Mesenchymal stem cell (in vitro differentiated cells and primary cell): ENCODE results near the gene NRG4.
"Not testable (repeated sequence)": the region's sequence is repeated elsewhere in the genome, so short reads cannot be mapped to it uniquely, and the experiment has no call there.

Source experiments
- DNase-seq: peaks from one replicate; pipeline ENCODE4 v3.0.0-alpha.2; 2013
- H2AFZ ChIP-seq: one replicate; pipeline ENCODE4 v1.6.1; 2013; ENCODE audit warnings: low read depth, mild to moderate bottlenecking, control low read depth, inconsistent platforms, low read length, moderate library complexity
- H2AK5ac ChIP-seq: 2 replicates; pipeline ENCODE4 v1.6.1; 2013; ENCODE audit warnings: low read length, moderate library complexity, mild to moderate bottlenecking, inconsistent platforms; ENCODE audit not compliant: severe bottlenecking
- H2BK120ac ChIP-seq: one replicate; pipeline ENCODE4 v1.6.1; 2013; ENCODE audit warnings: low read depth, mild to moderate bottlenecking, inconsistent platforms, low read length, moderate library complexity
- H2BK12ac ChIP-seq, 2 experiments: one replicate each; pipeline ENCODE4 v1.6.1; 2013; ENCODE audit warnings: inconsistent platforms in 2 of 2, low read length in 2 of 2, mild to moderate bottlenecking in 2 of 2, moderate library complexity in 2 of 2, control low read depth in 1 of 2
- H2BK15ac ChIP-seq: one replicate; pipeline ENCODE4 v1.6.1; 2013; ENCODE audit warnings: mild to moderate bottlenecking, low read depth, inconsistent platforms; ENCODE audit not compliant: poor library complexity, severe bottlenecking
- H2BK5ac ChIP-seq: 2 replicates; pipeline ENCODE4 v1.6.1; 2013; ENCODE audit warnings: low read depth, mild to moderate bottlenecking, low read length, control low read depth, inconsistent platforms; ENCODE audit not compliant: poor library complexity, severe bottlenecking
- H3K14ac ChIP-seq, 2 experiments: one replicate each; pipeline ENCODE4 v1.6.1; 2013; ENCODE audit warnings: inconsistent platforms in 2 of 2, low read length in 2 of 2, control low read depth in 1 of 2, mild to moderate bottlenecking in 1 of 2, moderate library complexity in 1 of 2
- H3K18ac ChIP-seq, 2 experiments: one replicate each; pipeline ENCODE4 v1.6.1; 2013; ENCODE audit warnings: inconsistent platforms in 2 of 2, low read length in 2 of 2, control low read depth in 1 of 2, low read depth in 1 of 2, mild to moderate bottlenecking in 1 of 2
- H3K23ac ChIP-seq, 2 experiments: one replicate each; pipeline ENCODE4 v1.6.1; 2013; ENCODE audit warnings: inconsistent platforms in 2 of 2, low read length in 2 of 2, mild to moderate bottlenecking in 2 of 2, moderate library complexity in 2 of 2, control low read depth in 1 of 2
- H3K27ac ChIP-seq: 2 replicates; pipeline ENCODE4 v1.5.1; 2013; ENCODE audit warnings: mild to moderate bottlenecking, moderate library complexity, low read length, control low read depth, inconsistent platforms; ENCODE audit not compliant: poor library complexity, severe bottlenecking
- H3K27me3 ChIP-seq, 2 experiments: 2 replicates each; pipeline versions ENCODE4 v1.6.1 to v1.7.0; 2013; ENCODE audit warnings: low read length in 2 of 2, mild to moderate bottlenecking in 2 of 2, moderate library complexity in 2 of 2, control low read depth in 1 of 2, inconsistent platforms in 1 of 2; ENCODE audit not compliant: control insufficient read depth in 1 of 2, insufficient read depth in 1 of 2
- H3K36me3 ChIP-seq, 2 experiments: 2 replicates each; pipeline versions ENCODE4 v1.6.1 to v1.7.0; 2013; ENCODE audit warnings: low read length in 2 of 2, control low read depth in 1 of 2, inconsistent platforms in 1 of 2, low read depth in 1 of 2, mild to moderate bottlenecking in 1 of 2; ENCODE audit not compliant: insufficient read depth in 2 of 2, control insufficient read depth in 1 of 2
- H3K4ac ChIP-seq, 2 experiments: one replicate each; pipeline ENCODE4 v1.6.1; 2013; ENCODE audit warnings: inconsistent platforms in 2 of 2, low read length in 2 of 2, mild to moderate bottlenecking in 2 of 2, moderate library complexity in 2 of 2, control low read depth in 1 of 2, low read depth in 1 of 2
- H3K4me1 ChIP-seq: 2 replicates; pipeline ENCODE4 v1.6.1; 2013; ENCODE audit warnings: low read depth, low read length, control low read depth; ENCODE audit not compliant: control insufficient read depth, insufficient read depth
- H3K4me2 ChIP-seq: 2 replicates; pipeline ENCODE4 v1.6.1; 2013; ENCODE audit warnings: low read length, mild to moderate bottlenecking, inconsistent platforms; ENCODE audit not compliant: poor library complexity, severe bottlenecking
- H3K4me3 ChIP-seq, 2 experiments: 2 replicates each; pipeline versions ENCODE4 v1.5.1 to v1.7.0; 2013; ENCODE audit warnings: low read length in 2 of 2, mild to moderate bottlenecking in 2 of 2, control low read depth in 1 of 2, low read depth in 1 of 2; ENCODE audit not compliant: insufficient read depth in 1 of 2
- H3K79me1 ChIP-seq: replicated peaks from 2 replicates; pipeline ENCODE4 v1.6.1; 2013; ENCODE audit warnings: mild to moderate bottlenecking, control low read depth, low read length, inconsistent platforms; ENCODE audit not compliant: poor library complexity, severe bottlenecking
- H3K9ac ChIP-seq: 2 replicates; pipeline ENCODE4 v1.7.0; 2013; ENCODE audit warnings: mild to moderate bottlenecking, low read length, moderate library complexity
- H3K9me3 ChIP-seq: 2 replicates; pipeline ENCODE4 v1.7.0; 2013; ENCODE audit warnings: mild to moderate bottlenecking, low read length; ENCODE audit not compliant: control insufficient read depth
- H4K8ac ChIP-seq: one replicate; pipeline ENCODE4 v1.6.1; 2013; ENCODE audit warnings: inconsistent platforms, mild to moderate bottlenecking, low read length, moderate library complexity
- H4K91ac ChIP-seq: one replicate; pipeline ENCODE4 v1.6.1; 2013; ENCODE audit warnings: mild to moderate bottlenecking, low read length, inconsistent platforms
- WGBS: methylation state at CpG from one replicate; pipeline ENCODE4 v1.1.7; 2013; ENCODE audit warnings: mixed read lengths; 5-methylcytosine and 5-hydroxymethylcytosine counted together

The NRG4 gene

GRCh38 chr15:76033438-76033837 lies 21.2 kb upstream of the NRG4 start:
- no peaks in the 10 kb centered on the region for H3K36me3 ChIP-seq
- H2BK5ac ChIP-seq: no peak overlapping the region
- H3K4me3 ChIP-seq: no peak overlapping the region
- H3K27me3 ChIP-seq: peaks cover 6 to 17% of the 10 kb centered on the region in 2 experiments
- H3K9me3 ChIP-seq: peaks cover 5% of the 10 kb centered on the region
- DNase-seq: no peak
- H3K4me1 ChIP-seq: no peaks in the 10 kb centered on the region
- no peak overlapping the region for H3K9ac ChIP-seq
- no peak overlapping the region for H3K14ac ChIP-seq
- H2AK5ac ChIP-seq: no peak overlapping the region
- H2BK12ac ChIP-seq: no peak overlapping the region
- no peak overlapping the region for H3K4me2 ChIP-seq
- no peak overlapping the region for H4K91ac ChIP-seq
- no peak overlapping the region for H4K8ac ChIP-seq
- H2AFZ ChIP-seq: no peak overlapping the region
- H2BK120ac ChIP-seq: no peak overlapping the region
- no CpG with 5 or more reads among the region's 1 CpG for whole genome bisulfite sequencing
- H3K79me1 ChIP-seq: no peaks in the 10 kb centered on the region
- no peak overlapping the region for H3K4ac ChIP-seq
- no peak overlapping the region for H3K27ac ChIP-seq
- no peak overlapping the region for H3K18ac ChIP-seq
- no peak overlapping the region for H2BK15ac ChIP-seq
- H3K23ac ChIP-seq: no peak overlapping the region

GRCh38 chr15:76032046-76032445 lies 19.8 kb upstream of the NRG4 start:
- Histone ChIP-seq H3K9me3 (peaks cover 2% of the 10 kb centered on the region), H3K79me1 (no peaks in the 10 kb centered on the region), H3K9ac (no peak overlapping the region), H3K27ac (no peak overlapping the region), H3K4ac (no peak overlapping the region), H3K4me1 (no peaks in the 10 kb centered on the region), H3K23ac (no peak overlapping the region), H4K8ac (no peak overlapping the region), H2BK12ac (no peak overlapping the region), H2BK15ac (no peak overlapping the region), H3K18ac (no peak overlapping the region), H2AFZ (no peak overlapping the region), H2BK5ac (no peak overlapping the region), H3K4me3 (no peak overlapping the region), H3K4me2 (no peak overlapping the region), H2AK5ac (no peak overlapping the region), H4K91ac (no peak overlapping the region), H2BK120ac (no peak overlapping the region), H3K36me3 (no peaks in the 10 kb centered on the region), H3K14ac (no peak overlapping the region), H3K27me3 (peaks cover under 1 to 16% of the 10 kb centered on the region in 2 experiments)
- no CpG with 5 or more reads among the region's 1 CpG for WGBS
- no peak for DNase-seq

- Histone ChIP-seq H2BK5ac (no peak overlapping the region), H2AK5ac (no peak overlapping the region), H3K9me3 (peaks cover 14% of the 10 kb centered on the region), H2BK12ac (no peak overlapping the region), H3K23ac (peak overlapping the region in 1 of 2 experiments; percentile 35), H4K8ac (no peak overlapping the region), H4K91ac (no peak overlapping the region), H3K9ac (no peak overlapping the region), H3K4ac (no peak overlapping the region), H3K79me1 (no peaks in the 10 kb centered on the region), H3K14ac (peak overlapping the region in 1 of 2 experiments; percentile 55), H2BK15ac (no peak overlapping the region), H2AFZ (no peak overlapping the region), H3K4me2 (no peak overlapping the region), H3K18ac (no peak overlapping the region), H3K4me3 (no peak overlapping the region), H3K4me1 (no peaks in the 10 kb centered on the region), H3K36me3 (no peaks in the 10 kb centered on the region), H3K27ac (no peak overlapping the region), H3K27me3 (peaks cover 0 to 3% of the 10 kb centered on the region in 2 experiments), H2BK120ac (no peak overlapping the region)
- WGBS: 74% methylated on average over 4 of the region's 4 CpGs
- no peak for DNase-seq
Measured at GRCh38 chr15:76024021-76024768, 12.0 kb upstream of the NRG4 start.

- H2BK120ac ChIP-seq, H2BK5ac ChIP-seq, H2AK5ac ChIP-seq, H2BK15ac ChIP-seq, H3K23ac ChIP-seq, H3K4me1 ChIP-seq, H4K8ac ChIP-seq, H3K18ac ChIP-seq, H3K79me1 ChIP-seq, H3K9me3 ChIP-seq, H3K36me3 ChIP-seq, H2BK12ac ChIP-seq, H3K9ac ChIP-seq, H2AFZ ChIP-seq, DNase-seq, H3K4me3 ChIP-seq, H3K27ac ChIP-seq, H3K4ac ChIP-seq, H4K91ac ChIP-seq, H3K4me2 ChIP-seq, H3K14ac ChIP-seq: not testable (repeated sequence)
- WGBS: 100% methylated on average over 2 of the region's 4 CpGs
- peaks cover 0 to 10% of the 10 kb centered on the region in 2 experiments for H3K27me3 ChIP-seq
Measured at GRCh38 chr15:76013470-76013869, 1.2 kb upstream of the NRG4 start.
